CD4-positive, alpha-beta T cell treated with Interleukin-21 for 1 hour (primary cell): Measurements from ENCODE around the gene ZNF260.

Source experiments
- DNase-seq: peaks from one replicate; pipeline ENCODE4 v3.0.0-alpha.2; 2020

The ZNF260 gene

GRCh38 chr19:36489118-36489919 lies 38.8 kb downstream of the ZNF260 start, which contains the start of gene ZNF566:
Gene ZNF566 (minus strand): TSS chr19:36489561. CDS start chr19:36476557, 13,004 bp downstream.
- peak; percentile 97 for DNase-seq

- peak; percentile 59 for DNase-seq
These were observed 39.3 kb downstream of the ZNF260 start for GRCh38 chr19:36488846-36489117.

- DNase-seq, result no peak
These were observed 39.8 kb downstream of the ZNF260 start for GRCh38 chr19:36488118-36488845.

- DNase-seq, result no peak
These were observed 44.4 kb downstream of the ZNF260 start for GRCh38 chr19:36483653-36484052.

- DNase-seq, result no peak
These were observed 45.2 kb downstream of the ZNF260 start for GRCh38 chr19:36482876-36483275.
